Stimulated activated CD4-positive, alpha-beta T cell treated with anti-CD3 and anti-CD28 coated beads, Interleukin-4, amount 100 ng/mL, for 4 hours (primary cell): ENCODE results near the gene CBX2.
A peak's percentile ranks its signal among the peaks of the same experiment; 100 is the strongest.

Experiments used
- DNase-seq, 2 experiments: peaks; one replicate each; pipeline ENCODE4 v3.0.0-alpha.2; 2020

The CBX2 gene

GRCh38 chr17:79777894-79778503 lies at the start of gene CBX2:
Gene CBX2, plus strand, starts transcription at chr17:79778148. Its CDS starts 88 bp downstream, at chr17:79778236.
- DNase-seq = peak; percentile 79 to 84

- DNase-seq = peak; percentile 72 to 81
Observed at GRCh38 chr17:79728169-79728907, 49.6 kb upstream of the CBX2 start.

GRCh38 chr17:79728908-79729471 lies 49.0 kb upstream of the CBX2 start:
- no peak for DNase-seq

GRCh38 chr17:79729761-79730160 lies 48.2 kb upstream of the CBX2 start:
- no peak for DNase-seq

- no peak for DNase-seq
Observed at GRCh38 chr17:79730437-79730768, 47.5 kb upstream of the CBX2 start.

- no peak for DNase-seq
Observed at GRCh38 chr17:79730769-79731483, 47.0 kb upstream of the CBX2 start, which contains the start of gene ENPP7. Gene ENPP7, plus strand, starts transcription at chr17:79730943. Its CDS starts 197 bp downstream, at chr17:79731140.

- no peak for DNase-seq
Observed at GRCh38 chr17:79732254-79732653, 45.7 kb upstream of the CBX2 start.

GRCh38 chr17:79732804-79733691 lies 44.9 kb upstream of the CBX2 start:
- DNase-seq = peak in 1 of 2 experiments; percentile 12

- no peak for DNase-seq
Observed at GRCh38 chr17:79733692-79734070, 44.3 kb upstream of the CBX2 start.

GRCh38 chr17:79735096-79735495 lies 42.9 kb upstream of the CBX2 start:
- DNase-seq = no peak

GRCh38 chr17:79737046-79737921 lies 40.7 kb upstream of the CBX2 start:
- DNase-seq = no peak

- no peak for DNase-seq
Observed at GRCh38 chr17:79737922-79738578, 39.9 kb upstream of the CBX2 start.

GRCh38 chr17:79738643-79739042 lies 39.3 kb upstream of the CBX2 start:
- DNase-seq = no peak

GRCh38 chr17:79739148-79740062 lies 38.5 kb upstream of the CBX2 start:
- DNase-seq = no peak

- DNase-seq = no peak
Observed at GRCh38 chr17:79740413-79740812, 37.5 kb upstream of the CBX2 start.

GRCh38 chr17:79741401-79741750 lies 36.6 kb upstream of the CBX2 start:
- DNase-seq = no peak

GRCh38 chr17:79741751-79742588 lies 36.0 kb upstream of the CBX2 start:
- peak; percentile 63 to 71 for DNase-seq

GRCh38 chr17:79742589-79742918 lies 35.4 kb upstream of the CBX2 start:
- DNase-seq = no peak

GRCh38 chr17:79742951-79743476 lies 34.9 kb upstream of the CBX2 start:
- DNase-seq = no peak
